ENCODE data around the gene LINC01488.

Gene LINC01488

DNA sequence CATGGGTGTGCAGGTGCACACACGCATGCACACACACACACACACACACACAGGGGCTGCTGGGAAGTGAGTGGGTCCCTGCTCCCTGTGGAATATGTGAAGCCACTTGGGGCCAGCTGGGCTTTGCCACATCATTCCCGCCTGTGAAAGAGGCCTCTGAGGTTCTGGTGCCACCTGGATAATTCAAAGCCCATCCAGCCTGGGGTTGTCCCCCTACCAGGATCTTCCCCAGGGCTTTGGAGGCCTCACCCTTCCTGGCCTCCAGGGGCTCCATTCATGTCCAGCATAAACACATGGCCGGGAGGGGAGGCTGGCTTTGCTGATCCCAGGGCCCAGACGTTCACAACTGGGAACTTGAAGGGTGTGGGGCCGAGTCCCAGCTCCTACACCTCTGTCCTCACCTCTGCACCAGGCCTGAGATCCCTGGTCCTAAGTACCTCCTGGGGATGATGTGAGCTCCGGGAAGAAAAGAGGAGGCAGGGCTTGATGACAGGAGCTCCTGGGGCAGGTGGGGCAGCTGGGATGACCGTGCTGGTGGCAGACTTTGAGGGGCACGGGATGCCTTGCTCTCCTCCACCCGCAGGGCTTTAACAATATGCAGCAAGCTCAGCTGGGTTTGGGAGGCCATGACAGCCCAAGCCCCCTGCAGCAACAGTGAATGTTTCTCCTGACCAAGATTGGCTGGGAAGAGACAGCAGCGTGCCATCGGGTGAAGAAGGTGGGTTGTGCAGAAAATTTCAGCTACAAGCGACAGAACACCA is 14.2 kb downstream of the LINC01488 start:
- DNase-seq = no peak

DNA sequence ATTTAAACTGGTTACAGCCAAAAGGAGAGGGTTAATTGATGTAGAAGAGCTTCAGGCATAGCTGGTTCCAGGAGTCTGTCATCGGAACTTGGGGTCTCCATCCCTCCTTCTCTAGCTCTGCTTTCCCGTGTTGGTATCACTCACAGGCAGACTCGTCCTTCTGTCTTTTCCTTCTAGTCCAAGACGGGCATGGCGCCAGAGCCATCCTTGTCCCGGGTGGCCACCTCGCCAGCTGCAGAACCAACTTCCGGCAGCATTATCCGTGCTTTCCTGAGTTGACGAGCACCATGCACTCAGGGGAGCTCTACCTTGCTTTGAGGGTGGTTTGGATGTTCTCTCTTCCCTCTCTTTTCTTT is 14.7 kb downstream of the LINC01488 start:
- DNase-seq = no peak

DNA sequence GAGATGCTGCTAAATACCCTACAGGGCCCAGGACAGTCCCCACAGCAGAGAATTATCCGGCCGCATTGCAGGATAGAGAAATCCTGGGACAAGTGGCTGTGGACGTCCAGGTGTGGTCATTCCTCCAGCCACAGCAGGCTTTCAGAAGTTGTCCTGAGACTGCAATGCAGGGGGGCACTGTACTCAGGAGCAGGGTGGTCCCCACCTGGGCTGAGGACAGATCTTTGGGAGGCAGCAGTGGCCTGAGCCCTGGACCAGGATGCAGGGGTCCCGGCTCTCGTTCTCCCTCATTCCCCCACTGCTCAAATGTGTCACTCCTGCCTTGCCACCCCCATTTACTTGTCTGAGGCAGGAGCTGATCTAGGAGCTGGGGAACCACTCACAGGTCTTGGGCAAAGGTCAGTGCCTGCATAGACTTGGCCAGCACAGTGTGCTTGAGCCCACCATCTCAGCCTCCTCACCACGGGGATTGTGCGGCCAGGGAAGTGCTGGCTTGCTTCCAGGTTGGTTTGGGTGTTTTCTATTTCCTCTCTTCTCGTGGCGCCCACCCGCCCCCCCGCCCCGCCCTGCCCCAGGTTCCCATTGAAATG is 15.3 kb downstream of the LINC01488 start:
- no peak for DNase-seq

DNA sequence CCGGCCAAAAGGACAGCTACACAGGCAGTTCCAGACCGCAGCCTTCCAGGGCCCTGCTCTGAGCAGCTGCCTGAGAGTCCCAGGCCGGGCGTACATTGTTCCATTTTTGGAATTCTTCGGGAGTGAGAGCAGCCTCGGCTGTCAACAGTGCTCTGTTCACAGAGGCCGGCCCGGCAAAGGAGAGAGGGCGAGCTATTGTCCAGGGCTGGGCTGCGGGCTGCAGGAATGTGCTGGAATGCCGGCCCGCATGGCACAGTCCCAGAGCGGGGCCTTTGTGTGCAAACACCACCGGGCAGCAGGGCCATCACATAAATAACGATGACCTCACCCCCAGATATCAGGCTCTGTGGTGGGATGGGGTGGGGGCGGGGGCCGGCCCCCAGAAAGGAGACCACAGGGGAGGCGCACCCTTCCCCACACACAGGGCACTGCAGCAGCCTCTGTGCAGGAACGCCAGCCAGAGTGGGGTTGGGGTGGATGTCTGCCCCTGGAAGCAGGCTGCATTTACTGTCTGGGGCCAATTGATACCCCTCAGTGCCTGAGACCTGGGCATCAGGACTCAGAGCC is 15.8 kb downstream of the LINC01488 start:
- peak; percentile 59 to 74 for DNase-seq

DNA sequence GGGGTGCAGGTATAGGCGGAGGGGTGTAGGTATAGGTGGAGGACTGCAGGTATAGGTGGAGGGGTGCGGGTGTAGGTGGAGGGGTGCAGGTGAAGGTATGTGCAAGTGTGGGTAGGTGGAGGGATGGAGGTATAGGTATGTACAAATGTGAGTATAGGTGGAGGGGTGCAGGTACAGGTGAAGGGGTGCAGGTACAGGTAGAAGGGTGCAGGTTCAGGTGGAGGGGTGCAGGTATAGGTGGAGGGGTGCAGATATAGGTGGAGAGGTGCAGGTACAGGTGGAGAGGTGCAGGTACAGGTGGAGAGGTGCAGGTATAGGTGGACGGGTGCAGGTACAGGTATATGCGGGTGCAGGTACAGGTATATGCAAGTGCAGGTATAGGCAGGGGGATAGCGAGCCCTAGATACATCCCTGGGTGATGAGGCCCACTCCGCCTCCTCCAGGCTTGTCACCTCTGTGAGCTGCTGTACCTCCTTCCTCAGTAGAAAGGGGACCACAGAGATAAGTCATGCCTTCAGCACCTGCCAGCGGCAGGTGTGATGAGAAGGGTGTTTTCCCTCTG is 17.2 kb downstream of the LINC01488 start:
- no peak for DNase-seq

DNA sequence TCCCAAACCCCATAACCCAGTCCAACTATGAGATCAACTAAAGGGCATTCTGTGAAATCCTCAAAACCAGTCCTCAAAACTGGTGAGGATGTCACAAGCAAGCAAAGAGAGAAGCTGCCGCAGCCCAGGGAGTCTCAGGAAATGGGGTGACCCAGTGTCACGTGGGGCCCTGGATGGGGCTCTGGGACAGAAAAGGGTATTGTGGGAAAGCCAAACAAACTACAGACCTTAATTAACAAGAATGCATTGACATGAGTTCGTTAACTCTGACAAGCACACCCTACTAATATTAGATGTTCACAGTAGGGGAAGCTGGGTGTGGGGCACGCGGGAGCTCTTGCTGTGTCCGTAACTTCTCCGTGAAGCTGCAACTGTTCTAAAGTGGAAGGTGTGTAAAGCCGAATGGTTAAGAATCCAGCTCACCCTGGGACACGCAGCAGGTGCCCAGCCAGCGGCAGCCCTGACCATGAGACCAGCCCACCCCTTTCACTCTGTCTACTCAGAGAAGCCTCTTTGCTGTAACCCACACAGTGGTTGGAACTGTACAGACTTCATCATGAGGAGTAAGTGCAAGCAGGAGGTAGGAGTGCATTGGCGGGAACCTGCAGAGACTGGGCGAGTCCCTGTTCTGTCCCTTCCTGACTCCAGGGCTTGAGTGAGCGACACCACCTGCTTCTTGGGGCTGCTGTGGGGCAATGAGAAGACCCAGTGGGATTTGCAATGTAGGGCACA is 17.9 kb downstream of the LINC01488 start:
- no peak for DNase-seq

DNA sequence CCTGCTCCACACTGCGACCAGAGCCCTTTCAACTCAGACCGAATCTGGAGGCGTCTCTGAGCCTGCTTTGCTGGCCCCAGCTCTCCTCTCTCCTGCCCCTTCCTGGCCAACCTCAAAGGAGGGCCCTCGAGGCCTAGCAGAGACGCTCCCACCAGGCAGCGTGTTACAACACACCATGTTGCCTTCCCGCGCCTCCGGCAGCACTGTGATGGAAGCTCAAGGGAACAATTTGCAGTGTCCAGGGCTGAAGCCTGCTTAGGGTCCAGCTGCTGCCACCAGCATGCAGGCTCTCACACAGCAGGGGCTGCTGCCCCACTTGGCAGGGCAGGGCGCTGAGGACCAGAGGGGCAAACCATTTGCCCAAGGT is 18.4 kb downstream of the LINC01488 start:
- no peak for DNase-seq

DNA sequence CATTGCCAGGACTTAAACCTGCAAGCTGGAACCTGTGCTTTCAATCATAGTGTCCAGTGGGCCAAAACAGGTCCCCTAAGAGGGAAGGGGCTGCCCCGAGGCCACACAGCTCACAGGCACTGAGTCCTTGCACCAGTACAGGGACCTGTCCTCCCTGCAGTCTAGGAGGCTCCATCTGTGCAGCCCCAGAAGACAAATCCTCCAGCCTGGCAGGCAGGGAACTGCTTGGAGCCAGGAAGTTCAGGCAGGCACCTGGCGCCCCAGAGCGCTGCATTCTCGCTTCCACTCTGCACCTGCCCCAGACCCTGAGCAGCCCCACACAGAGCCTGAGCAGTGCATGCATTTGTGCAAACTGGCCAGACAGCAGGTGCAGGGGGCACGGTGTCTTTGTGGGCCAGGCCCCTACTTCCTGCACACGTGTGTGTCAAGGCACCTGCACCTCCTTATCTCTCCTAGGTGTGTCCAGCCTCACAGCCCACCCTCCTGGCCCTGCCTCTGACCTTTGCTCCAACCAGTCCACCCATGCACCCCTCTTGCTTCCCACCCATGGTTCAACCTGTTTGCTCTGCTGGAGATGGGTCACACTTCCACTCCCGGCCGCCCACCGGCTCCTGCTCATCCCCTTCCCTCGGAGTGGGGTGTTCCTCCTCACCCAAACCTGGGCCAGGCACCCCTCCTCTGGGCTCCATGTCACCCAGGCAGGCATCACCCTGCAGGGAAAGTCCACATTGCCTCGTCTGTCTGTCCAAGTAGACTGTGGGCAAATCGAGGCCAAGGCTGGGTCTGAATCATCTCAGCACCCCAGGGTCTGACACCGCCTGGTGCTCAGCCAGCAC is 19.0 kb downstream of the LINC01488 start:
- DNase-seq = no peak

DNA sequence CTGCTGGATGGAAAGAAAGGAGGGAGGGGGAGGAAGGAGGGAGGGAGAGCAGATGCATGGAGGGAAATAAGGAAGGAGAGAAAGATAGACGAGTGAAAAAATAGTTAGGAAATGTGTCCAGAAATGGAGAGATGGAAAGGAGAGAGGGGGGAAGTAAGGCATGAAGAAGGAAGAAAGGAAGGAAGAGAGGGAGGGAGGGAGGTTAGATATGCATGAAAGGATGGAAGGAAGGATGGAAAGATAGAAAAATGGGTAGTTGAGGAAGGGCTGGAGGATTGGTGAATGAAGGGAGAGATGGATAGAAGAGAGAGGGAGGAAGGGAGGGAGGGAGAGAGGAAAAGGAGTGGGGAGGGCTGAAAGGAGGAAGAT is 19.6 kb downstream of the LINC01488 start:
- no peak for DNase-seq

DNA sequence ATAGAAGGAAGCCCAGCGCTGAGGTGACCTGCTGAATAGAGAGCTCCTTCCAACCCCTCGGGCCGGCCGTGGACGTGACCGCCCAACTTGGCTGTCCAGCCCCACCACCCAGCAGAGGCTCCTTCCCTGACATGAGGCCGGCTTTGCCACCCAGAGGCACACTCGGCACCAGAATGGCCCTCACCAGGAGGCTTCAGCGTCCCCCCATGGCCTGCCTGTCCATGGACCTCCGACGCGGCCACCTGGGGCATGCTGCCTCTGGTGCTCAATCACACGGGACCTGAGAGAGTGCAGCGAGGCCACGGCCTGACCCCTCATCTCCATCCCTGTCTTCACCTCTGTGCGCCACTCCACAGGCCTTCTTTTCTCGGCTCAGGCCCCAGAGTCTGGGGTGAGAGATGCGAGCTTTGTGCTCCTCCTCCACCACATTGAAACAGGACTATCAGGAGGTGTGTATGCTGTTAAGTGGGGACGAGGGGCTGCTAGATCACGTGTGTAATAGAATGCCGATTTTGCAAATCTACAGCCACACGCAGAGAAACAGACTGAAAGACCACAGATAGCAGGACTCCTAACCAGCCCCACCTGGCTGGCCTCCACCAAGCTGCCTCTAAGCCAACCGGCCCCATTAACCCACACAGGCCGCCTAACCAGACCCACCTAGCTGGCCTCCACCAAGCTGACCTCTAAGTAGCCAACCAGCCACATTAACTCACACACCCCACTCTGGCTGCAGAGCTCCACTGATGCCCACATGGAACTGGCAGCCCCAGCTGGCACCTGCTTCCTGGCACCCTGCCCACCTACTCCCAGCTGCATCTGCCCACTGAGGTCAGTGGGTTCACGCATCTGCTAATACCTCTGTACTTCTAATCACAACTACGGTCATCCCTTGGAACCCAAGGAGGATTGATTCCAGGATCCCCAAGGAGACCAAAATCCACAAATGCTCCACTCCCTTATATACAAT is 20.7 kb downstream of the LINC01488 start:
- DNase-seq = no peak

DNA sequence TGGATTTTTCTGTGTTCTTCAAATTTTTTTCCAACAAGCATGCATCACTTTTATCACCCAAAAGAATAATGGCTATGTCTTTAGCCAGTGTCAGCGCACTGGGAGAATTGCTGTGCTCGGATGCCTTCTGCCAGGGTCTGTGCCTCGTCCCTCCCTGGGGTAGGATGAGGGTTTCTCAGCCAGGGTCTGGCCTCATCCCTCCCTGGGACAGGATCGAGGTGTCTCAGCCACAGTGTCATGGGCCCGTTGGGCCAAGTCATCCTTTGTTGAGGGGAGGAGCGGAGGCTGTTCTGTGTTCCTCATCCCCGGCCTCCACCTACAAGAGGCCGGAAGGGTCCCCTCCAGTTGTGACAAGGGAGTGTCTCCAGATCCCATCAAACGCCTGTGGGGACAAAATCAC is 22.7 kb downstream of the LINC01488 start:
- no peak for DNase-seq

DNA sequence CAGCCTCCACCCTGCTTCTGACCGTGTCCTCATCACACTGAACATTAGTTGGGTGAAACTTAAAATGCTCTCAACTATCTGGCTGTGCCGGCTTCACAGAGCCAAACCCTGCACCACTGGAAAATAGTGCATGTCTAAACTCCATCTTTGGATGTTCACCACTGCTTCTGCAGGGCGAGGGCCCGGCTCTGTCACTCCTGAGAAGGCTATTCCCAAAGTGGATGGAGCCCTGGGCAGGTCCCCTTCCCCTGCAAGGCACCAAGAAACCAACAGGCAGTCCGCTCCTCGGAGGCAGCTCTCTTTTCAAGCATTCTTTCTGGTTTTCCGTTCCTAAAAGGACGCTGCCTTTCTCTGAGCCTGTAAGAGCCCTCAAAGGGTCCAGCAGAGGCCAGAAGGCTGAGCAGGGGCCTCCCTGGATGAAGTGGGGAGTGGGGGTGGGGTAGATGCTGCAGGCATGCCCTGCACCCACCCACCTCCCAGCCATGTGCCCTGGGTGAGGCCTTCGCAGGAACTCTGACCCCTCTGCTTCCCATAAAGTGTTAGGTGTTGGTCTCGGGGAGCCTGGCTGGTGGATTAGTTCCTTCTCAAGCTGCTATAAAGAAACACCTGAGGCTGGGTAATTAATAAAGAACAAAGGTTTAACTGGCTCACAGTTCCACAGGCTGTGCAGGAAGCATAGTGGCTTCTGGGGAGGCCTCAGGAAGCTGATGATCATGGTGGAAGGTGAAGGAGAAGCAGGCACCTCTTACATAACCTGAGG is 23.3 kb downstream of the LINC01488 start:
- no peak for DNase-seq

DNA sequence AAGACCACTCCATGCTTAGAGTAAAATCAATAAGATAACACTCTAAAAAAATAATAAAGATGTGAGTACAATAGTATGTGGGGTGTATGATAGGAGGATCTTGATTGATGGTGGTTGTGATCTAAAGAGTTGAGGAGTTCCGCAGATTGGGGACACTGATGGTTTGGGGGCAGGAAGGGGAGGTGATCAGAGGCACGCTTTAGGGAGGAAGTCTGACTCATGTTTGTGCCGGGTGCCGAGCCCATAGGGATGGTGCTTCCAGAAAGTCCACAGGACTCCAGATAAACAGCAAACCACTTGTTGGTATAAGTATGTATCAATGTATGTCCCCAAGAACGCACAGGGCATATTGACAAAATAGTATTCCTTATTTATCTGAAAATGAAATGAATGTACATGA is 27.5 kb downstream of the LINC01488 start:
- DNase-seq = no peak

DNA sequence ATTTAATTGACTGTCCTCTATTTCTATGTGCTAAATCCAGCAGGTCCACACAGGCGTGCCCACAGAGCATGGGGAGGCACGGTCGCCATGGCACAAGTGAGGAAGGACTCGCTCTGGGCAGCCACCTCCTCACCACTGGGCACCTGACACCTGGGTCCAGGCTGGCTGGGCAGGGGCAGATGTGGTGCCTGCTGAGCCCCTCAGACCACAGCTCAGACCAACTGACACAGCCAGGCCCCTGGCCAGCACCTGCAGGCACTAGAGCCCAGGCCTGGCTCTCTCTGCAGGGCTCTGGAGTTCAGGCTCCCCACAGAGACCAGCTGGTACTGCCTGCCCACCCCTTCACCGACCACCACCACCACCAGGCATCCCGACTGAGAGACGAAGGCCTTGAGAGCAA is 27.9 kb downstream of the LINC01488 start:
- no peak for DNase-seq

DNA sequence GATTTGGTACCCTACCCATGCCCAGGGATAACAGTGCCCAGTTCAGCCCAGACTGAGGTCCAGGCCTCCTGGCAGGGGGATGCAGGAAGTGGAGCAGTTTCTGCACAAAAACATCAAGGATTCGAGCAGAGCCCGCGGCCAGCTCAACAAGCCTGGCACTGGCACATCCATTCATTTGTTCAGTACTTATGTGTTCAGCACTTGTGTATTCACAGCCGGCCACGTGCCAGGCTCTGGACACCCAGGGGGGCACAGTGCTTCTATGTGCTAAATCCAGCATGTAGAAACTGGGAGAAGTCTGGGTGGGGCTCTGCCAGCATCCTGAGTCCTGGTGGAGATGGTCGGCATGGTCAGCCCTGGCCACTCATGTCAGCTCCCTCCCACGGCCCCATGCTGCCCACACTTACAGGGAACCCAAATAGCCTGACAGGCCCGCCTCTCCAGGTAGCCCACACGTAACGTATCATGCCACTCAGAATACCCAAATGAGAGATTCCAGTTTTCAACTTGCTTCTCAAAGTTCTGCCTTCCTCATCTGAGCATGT is 28.5 kb downstream of the LINC01488 start:
- no peak for DNase-seq

DNA sequence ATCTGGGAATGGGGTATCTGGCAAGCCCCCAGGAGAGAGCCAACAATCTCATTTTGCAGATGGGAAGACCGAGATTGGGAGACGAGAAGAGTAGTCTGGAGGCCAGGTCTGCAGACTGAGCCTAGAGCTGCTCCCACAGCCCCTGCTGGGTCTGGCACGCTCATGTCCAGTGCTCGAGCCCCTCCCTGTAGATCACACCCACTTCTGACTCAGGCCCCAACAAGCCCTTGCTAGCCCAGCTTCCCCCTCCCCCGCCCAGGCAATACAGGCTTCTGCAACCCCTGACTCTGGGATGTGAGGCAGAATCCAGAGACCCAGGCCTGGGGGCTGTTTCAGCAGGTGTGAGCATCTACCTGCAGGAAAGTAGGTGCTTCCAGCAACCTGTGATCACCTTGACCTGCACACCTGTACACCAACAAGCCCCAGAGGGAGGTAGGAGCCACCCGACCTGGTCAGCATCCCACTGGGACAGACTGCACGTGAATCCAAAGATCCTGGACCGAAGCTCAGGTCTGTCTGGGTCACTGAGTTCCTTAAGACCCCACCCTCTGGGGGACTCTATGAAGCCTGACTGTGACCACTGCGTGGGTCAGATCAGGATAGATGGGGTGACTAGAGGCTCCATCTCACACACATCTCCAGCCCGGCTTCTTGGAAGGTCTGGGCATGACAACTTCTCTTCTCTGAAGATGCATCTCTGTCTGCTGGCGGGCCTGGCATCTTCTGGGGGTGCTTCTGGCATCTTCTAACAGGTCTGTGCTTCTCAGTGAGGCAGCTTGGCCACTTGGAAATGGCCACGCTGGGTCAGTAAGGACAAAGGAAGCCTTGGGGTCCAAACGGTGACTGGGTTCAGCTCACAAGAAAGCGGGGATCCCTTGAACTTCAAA is 29.3 kb downstream of the LINC01488 start:
- DNase-seq = no peak

DNA sequence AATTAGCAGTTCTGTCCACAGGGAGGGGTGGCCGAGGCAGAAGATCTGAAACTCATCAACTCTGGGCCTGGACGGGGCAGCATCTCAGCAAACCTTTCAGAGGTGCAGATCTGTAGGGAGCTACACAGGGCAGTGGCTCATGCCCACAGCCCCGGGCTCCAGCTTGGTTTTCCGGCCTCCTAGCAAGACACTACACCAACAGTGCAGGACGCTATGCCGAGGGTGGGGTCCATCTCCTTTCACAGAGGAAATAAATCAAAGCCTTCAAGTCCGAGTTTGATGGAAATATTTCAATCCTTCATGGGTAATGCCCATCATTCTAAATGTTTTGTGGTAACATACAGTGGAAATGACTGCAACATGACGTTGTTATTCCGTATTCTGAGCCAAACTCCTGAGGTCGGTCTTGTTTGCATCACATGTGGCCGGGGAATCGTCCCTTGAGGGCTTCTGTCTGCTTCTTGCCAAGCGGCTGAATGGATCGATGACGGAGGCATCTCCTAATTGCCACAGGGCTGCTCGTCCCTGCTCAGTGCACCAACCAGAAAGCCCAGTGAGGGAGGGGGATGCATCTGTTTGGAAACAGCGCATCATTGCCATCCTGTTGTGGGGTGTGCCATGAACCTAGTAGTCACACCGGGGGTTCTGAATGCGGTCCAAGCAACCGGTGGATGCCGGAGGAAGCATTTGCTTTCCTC is 30.0 kb downstream of the LINC01488 start:
- DNase-seq = no peak

DNA sequence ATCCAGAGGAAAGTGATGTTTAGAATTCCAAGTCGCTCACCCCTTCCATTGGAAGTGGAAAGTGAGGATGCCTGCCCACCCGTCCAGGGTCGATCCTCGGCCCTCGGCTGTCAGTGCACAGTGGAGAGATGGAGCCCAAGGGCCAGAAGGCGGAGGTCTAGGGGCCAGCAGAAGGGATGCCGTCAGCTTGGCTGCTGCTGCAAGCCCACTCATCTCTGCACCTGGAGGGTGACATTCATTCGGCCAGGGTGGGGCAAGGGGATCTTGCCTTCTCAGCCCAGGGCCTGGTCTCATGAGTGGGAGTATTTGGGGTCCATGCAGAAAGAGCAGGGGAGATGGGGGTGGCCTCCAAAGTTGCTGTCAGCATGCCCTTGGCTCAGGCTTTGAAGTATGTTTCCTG is 30.7 kb downstream of the LINC01488 start:
- no peak for DNase-seq

DNA sequence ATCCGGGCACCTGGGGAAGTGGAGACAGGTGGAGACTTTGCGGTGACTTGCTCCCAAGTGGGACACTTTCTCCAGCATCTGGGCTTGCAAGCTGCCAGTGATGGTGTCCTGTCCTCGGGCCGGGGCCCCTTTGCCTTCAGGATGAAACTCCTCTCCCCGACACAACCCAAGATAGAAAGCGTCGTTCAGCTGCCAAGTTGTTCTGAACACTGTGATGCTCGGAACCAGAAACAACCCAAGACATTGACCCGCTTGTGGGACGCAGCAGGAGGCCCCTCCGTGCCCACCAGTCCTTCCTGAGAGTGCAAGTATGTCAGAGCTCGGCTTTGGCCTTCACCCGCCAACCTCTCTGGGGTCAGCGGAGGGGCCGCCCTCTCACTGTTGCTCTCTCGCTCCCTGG is 31.3 kb downstream of the LINC01488 start:
- no peak for DNase-seq
